H1 (cell line): ENCODE measurements around the gene AXIN2. TPM values are rescaled to one million over a fixed set of nuclear protein-coding genes. Genes with fewer than 3 reads are reported as not detected.

Experiments used
- CTCF ChIA-PET: fragments of 300-600 bp; sonication (Branson Sonifier 250); formaldehyde crosslinking; loops from one replicate; lab custom pipeline; 2021; ENCODE audit not compliant: partially characterized antibody; lab: Charles Lee
- POLR2A ChIA-PET: fragments of 300-600 bp; sonication (Branson Sonifier 250); formaldehyde crosslinking; loops from one replicate; lab custom pipeline; 2021; ENCODE audit warnings: inconsistent platforms; ENCODE audit not compliant: partially characterized antibody; lab: Charles Lee
- DNase-seq, 2 experiments: peaks; one replicate each; pipeline versions ENCODE4 v3.0.0 to v3.0.0-alpha.2; 2010 to 2022; ENCODE audit warnings: low spot score in 2 of 2, low read depth in 1 of 2, mixed read lengths in 1 of 2
- FAIRE-seq: peaks from 2 replicates; lab custom pipeline; 2011; peaks lifted over from hg19 to GRCh38; lab: Jason Lieb, UNC
- H2AFZ ChIP-seq: 2 replicates; pipeline ENCODE4 v1.8.1; 2012; ENCODE audit warnings: low read length, inconsistent platforms
- H2AK5ac ChIP-seq: 2 replicates; pipeline ENCODE4 v1.6.1; 2013; ENCODE audit warnings: low read depth, low read length
- H2BK120ac ChIP-seq: replicated peaks from 2 replicates; pipeline ENCODE3; 2013; ENCODE audit warnings: low read depth, low read length, inconsistent platforms
- H2BK12ac ChIP-seq: 2 replicates; pipeline ENCODE4 v1.6.1; 2013; ENCODE audit warnings: low read depth, low read length
- H2BK15ac ChIP-seq: 2 replicates; pipeline ENCODE4 v1.6.1; 2013; ENCODE audit warnings: low read length
- H2BK20ac ChIP-seq: 2 replicates; pipeline ENCODE4 v1.6.1; 2013; ENCODE audit warnings: low read length
- H2BK5ac ChIP-seq: 2 replicates; pipeline ENCODE4 v1.6.1; 2013; ENCODE audit warnings: low read depth, low read length
- H3K14ac ChIP-seq: 2 replicates; pipeline ENCODE4 v1.6.1; 2013; ENCODE audit warnings: inconsistent platforms; ENCODE audit not compliant: insufficient read length
- H3K18ac ChIP-seq: 2 replicates; pipeline ENCODE4 v1.6.1; 2013; ENCODE audit warnings: low read length; ENCODE audit errors: extremely low read depth
- H3K23ac ChIP-seq: 2 replicates; pipeline ENCODE4 v1.6.1; 2013; ENCODE audit warnings: inconsistent platforms; ENCODE audit not compliant: insufficient read length
- H3K23me2 ChIP-seq: 2 replicates; pipeline ENCODE4 v1.6.1; 2013; ENCODE audit warnings: low read depth, low read length
- H3K27ac ChIP-seq: 2 replicates; pipeline ENCODE4 v1.6.1; 2011; ENCODE audit warnings: low read depth, low read length, inconsistent platforms
- H3K27me3 ChIP-seq, 4 experiments: replicated peaks in 1 of 4; 1 replicate in 1 of 4; 2 replicates in 3 of 4; pipeline versions ENCODE4 v1.6.1 to v1.8.1; 2011 to 2013; ENCODE audit warnings: low read length in 3 of 4, mild to moderate bottlenecking in 3 of 4, inconsistent platforms in 2 of 4, mixed read lengths in 2 of 4, moderate library complexity in 1 of 4; ENCODE audit not compliant: control insufficient read depth in 3 of 4, insufficient read depth in 3 of 4; ENCODE audit errors: extremely low read depth in 1 of 4
- H3K36me3 ChIP-seq, 4 experiments: 2 replicates each; pipeline versions ENCODE4 v1.6.1 to v1.8.1; 2011 to 2013; ENCODE audit warnings: mild to moderate bottlenecking in 4 of 4, low read length in 3 of 4, moderate library complexity in 2 of 4, control low read depth in 1 of 4, inconsistent platforms in 1 of 4; ENCODE audit not compliant: insufficient read depth in 4 of 4, control insufficient read depth in 2 of 4
- H3K4ac ChIP-seq: replicated peaks from 2 replicates; pipeline ENCODE3; 2013; ENCODE audit warnings: low read length, low read depth, mixed read lengths, inconsistent platforms; ENCODE audit not compliant: insufficient read length
- H3K4me1 ChIP-seq, 4 experiments: replicated peaks in 1 of 4; 1 replicate in 1 of 4; 2 replicates in 3 of 4; pipeline versions ENCODE4 v1.6.1 to v1.8.1; 2011 to 2013; ENCODE audit warnings: low read length in 3 of 4, inconsistent platforms in 2 of 4, mixed read lengths in 1 of 4; ENCODE audit not compliant: insufficient read depth in 4 of 4, control insufficient read depth in 3 of 4
- H3K4me2 ChIP-seq, 2 experiments: 2 replicates each; pipeline versions ENCODE4 v1.6.1 to v1.8.1; 2011 to 2013; ENCODE audit warnings: low read depth in 2 of 2, low read length in 2 of 2, control low read depth in 1 of 2, inconsistent platforms in 1 of 2, mild to moderate bottlenecking in 1 of 2; ENCODE audit not compliant: insufficient read depth in 1 of 2
- H3K4me3 ChIP-seq, 4 experiments: fragments of 200-600, 300-600 bp in 1 of 4; sonication (generic), shearing (Covaris generic), sonication (Bioruptor Twin) in 1 of 4; 2 replicates each; pipeline versions ENCODE4 v1.5.1 to v1.8.1; 2011 to 2016; ENCODE audit warnings: low read length in 4 of 4, low read depth in 3 of 4, control low read depth in 2 of 4, inconsistent platforms in 2 of 4, mild to moderate bottlenecking in 2 of 4, mixed read lengths in 1 of 4, moderate library complexity in 1 of 4; ENCODE audit not compliant: insufficient read depth in 2 of 4; ENCODE audit errors: extremely low read depth in 1 of 4
- H3K56ac ChIP-seq: replicated peaks from 2 replicates; pipeline ENCODE3; 2013; ENCODE audit warnings: low read depth, mild to moderate bottlenecking, mixed read lengths, low read length, inconsistent platforms; ENCODE audit not compliant: insufficient read length
- H3K79me1 ChIP-seq: 2 replicates; pipeline ENCODE4 v1.6.1; 2013; ENCODE audit warnings: low read depth, low read length, control low read depth
- H3K79me2 ChIP-seq, 2 experiments: 2 replicates each; pipeline versions ENCODE4 v1.6.1 to v1.8.1; 2012 to 2013; ENCODE audit warnings: low read length in 2 of 2, mild to moderate bottlenecking in 2 of 2, inconsistent platforms in 1 of 2; ENCODE audit not compliant: insufficient read depth in 2 of 2, control insufficient read depth in 1 of 2
- H3K9ac ChIP-seq, 4 experiments: replicated peaks in 1 of 4; 1 replicate in 1 of 4; 2 replicates in 3 of 4; pipeline versions ENCODE4 v1.6.1 to v1.8.1; 2011 to 2013; ENCODE audit warnings: low read depth in 3 of 4, low read length in 3 of 4, control low read depth in 2 of 4, mild to moderate bottlenecking in 2 of 4, moderate library complexity in 2 of 4, inconsistent platforms in 1 of 4; ENCODE audit errors: extremely low read depth in 1 of 4
- H3K9me3 ChIP-seq, 2 experiments: 2 replicates each; pipeline versions ENCODE4 v1.6.1 to v1.8.1; 2012 to 2013; ENCODE audit warnings: mild to moderate bottlenecking in 2 of 2, moderate library complexity in 2 of 2, control low read depth in 1 of 2, inconsistent platforms in 1 of 2, low read depth in 1 of 2, low read length in 1 of 2, mixed read lengths in 1 of 2; ENCODE audit not compliant: insufficient read depth in 2 of 2
- H4K20me1 ChIP-seq, 2 experiments: replicated peaks in 1 of 2; 2 replicates each; pipeline versions ENCODE3 to v1.8.1; 2011 to 2013; ENCODE audit warnings: inconsistent platforms in 2 of 2, low read length in 2 of 2, mild to moderate bottlenecking in 1 of 2; ENCODE audit not compliant: insufficient read depth in 2 of 2, control insufficient read depth in 1 of 2
- H4K5ac ChIP-seq: 2 replicates; pipeline ENCODE4 v1.6.1; 2013; ENCODE audit warnings: low read length, low read depth, mixed read lengths, inconsistent platforms; ENCODE audit not compliant: insufficient read length
- H4K8ac ChIP-seq: 2 replicates; pipeline ENCODE4 v1.8.0; 2013; ENCODE audit warnings: mild to moderate bottlenecking, moderate library complexity, low read length, inconsistent platforms; ENCODE audit not compliant: insufficient read depth; ENCODE audit errors: extremely low read depth
- H4K91ac ChIP-seq: replicated peaks from 2 replicates; pipeline ENCODE3; 2013; ENCODE audit warnings: low read length, mixed read lengths, inconsistent platforms; ENCODE audit not compliant: insufficient read length
- ASH2L ChIP-seq: fragments of 200-600, 300-600 bp; sonication (generic); IDR thresholded peaks from one replicate; pipeline ENCODE4 v1.7.1; 2017; ENCODE audit warnings: low read length
- BACH1 ChIP-seq: IDR thresholded peaks from 2 replicates; pipeline ENCODE4 v1.6.1; 2012; ENCODE audit warnings: low read length, improper control_type of control experiment
- CEBPB ChIP-seq: IDR thresholded peaks from 2 replicates; pipeline ENCODE4 v1.6.1; 2012; ENCODE audit warnings: low read depth, low read length
- CHD2 ChIP-seq: IDR thresholded peaks from 2 replicates; pipeline ENCODE4 v1.6.1; 2012; ENCODE audit warnings: low read length, improper control_type of control experiment
- CTBP2 ChIP-seq: IDR thresholded peaks from 2 replicates; pipeline ENCODE4 v1.7.0; 2011; ENCODE audit warnings: borderline replicate concordance, mild to moderate bottlenecking, moderate library complexity, mixed read lengths, low read length; ENCODE audit not compliant: insufficient read depth, insufficient read length
- JUND ChIP-seq: IDR thresholded peaks from 2 replicates; pipeline ENCODE4 v1.6.1; 2011; ENCODE audit warnings: mild to moderate bottlenecking, improper control_type of control experiment, low read length
- KDM4A ChIP-seq: IDR thresholded peaks from one replicate; pipeline ENCODE4 v1.7.1; 2012; ENCODE audit warnings: low read depth, mild to moderate bottlenecking, moderate library complexity, low read length, inconsistent platforms; ENCODE audit not compliant: severe bottlenecking
- POLR2AphosphoS5 ChIP-seq: IDR thresholded peaks from 2 replicates; pipeline ENCODE4 v1.6.1; 2011; ENCODE audit warnings: low read depth, low read length
- RFX5 ChIP-seq: IDR thresholded peaks from 2 replicates; pipeline ENCODE4 v1.6.1; 2011; ENCODE audit warnings: low read depth, low read length, improper control_type of control experiment, borderline replicate concordance
- TEAD4 ChIP-seq: IDR thresholded peaks from 2 replicates; pipeline ENCODE4 v1.6.1; 2012; ENCODE audit warnings: low read depth, low read length, inconsistent platforms, mixed read lengths
- ZNF274 ChIP-seq: IDR thresholded peaks from 2 replicates; pipeline ENCODE4 v1.7.0; 2012; ENCODE audit warnings: low read length, borderline replicate concordance; ENCODE audit errors: extremely low read depth
- WGBS, 2 experiments: shearing (Covaris generic) in 1 of 2; methylation state at CpG; one replicate each; pipeline versions ENCODE4 v1.1.6 to v1.1.7; 2013 to 2015; ENCODE audit warnings: low lambda C conversion rate in 2 of 2, mixed read lengths in 2 of 2, inconsistent platforms in 1 of 2, low coverage in 1 of 2, missing lambda C conversion rate in 1 of 2; ENCODE audit not compliant: insufficient replicate concordance in 2 of 2, insufficient coverage in 1 of 2, insufficient read length in 1 of 2; ENCODE audit errors: extremely low coverage in 1 of 2, missing lambda C conversion rate in 1 of 2; 5-methylcytosine and 5-hydroxymethylcytosine counted together
- polyA plus RNA-seq, 7 experiments: library from polyadenylated mRNA; depleted of rRNA in 3 of 7; stranded (reverse) in 5 of 7; unstranded in 2 of 7; fragments of >200 nt in 5 of 7; fragments of 200-250 nt in 2 of 7; gene quantifications; 1 replicate in 5 of 7; 2 replicates in 1 of 7; 4 replicates in 1 of 7; pipeline versions ENCODE4 v1.2.1 to v1.2.3, GENCODE V29; 2011 to 2013; ENCODE audit warnings: missing spikeins in 2 of 7, mixed read lengths in 2 of 7
- total RNA-seq: library from RNA; stranded (reverse); fragmentation: NEBNext Ultra II Directional; extraction: Animal tissue kit (Norgen Biotek cat#: 25700); gene quantifications from 2 replicates; pipeline ENCODE4 v1.2.1, GENCODE V29; 2021

The AXIN2 gene
- total and polyA plus RNA-seq, 2 of the 8 experiments (the other 6 are each of a cell fraction or from before 2014, with no cell fraction given), result 17.7 to 33.4 TPM

- H3K36me3 ChIP-seq, result peaks cover 0 to 17% (median 12%) of the 10 kb centered on the region in 4 experiments; a peak in 5 of 8 replicates
- no peak overlapping the region for H4K91ac ChIP-seq
- H3K4me3 ChIP-seq, result peak overlapping the region; percentile 88 to 93 (median 91); a peak in 6 of 8 replicates
- peak overlapping the region; percentile 88 to 95; a peak in 3 of 4 replicates for H3K4me2 ChIP-seq
- no peak overlapping the region for H3K27ac ChIP-seq
- no peak overlapping the region for H3K23ac ChIP-seq
- H3K79me2 ChIP-seq, result peaks cover 0 to 30% of the 10 kb centered on the region in 2 experiments; a peak in 3 of 4 replicates
- H3K23me2 ChIP-seq, result peaks cover 12% of the 10 kb centered on the region
- no peak overlapping the region for H4K5ac ChIP-seq
- no peak overlapping the region for H2BK120ac ChIP-seq
- H2AFZ ChIP-seq, result no peak overlapping the region
- H3K4me1 ChIP-seq, result peaks cover 16 to 29% (median 23%) of the 10 kb centered on the region in 4 experiments
- H3K56ac ChIP-seq, result no peak overlapping the region
- H3K27me3 ChIP-seq, result peaks cover 0 to 7% (median 1%) of the 10 kb centered on the region in 4 experiments; a peak in 2 of 7 replicates
- peak overlapping the region; percentile 53; the same call in 1 of the 2 replicates for H3K18ac ChIP-seq
- H3K4ac ChIP-seq, result no peak overlapping the region
- WGBS, 2 experiments, result 48% methylated on average over 15 of the region's 15 CpGs; no CpG with 5 or more reads in 1 of the 2 experiments
- H3K14ac ChIP-seq, result no peak overlapping the region
- H4K20me1 ChIP-seq, result peaks cover 22 to 34% of the 10 kb centered on the region in 2 experiments
- POLR2A ChIA-PET, result interaction anchor here (0.8 to 2.3 kb wide), 8 partner anchors 12 to 418 kb away, joined by 3 to 22 read pairs (median 4); no protein-coding TSS in a partner anchor
- peak overlapping the region in 1 of 4 experiments; percentile 30; a peak in 1 of 7 replicates for H3K9ac ChIP-seq
- no peaks in the 10 kb centered on the region for H3K9me3 ChIP-seq
- H4K8ac ChIP-seq, result no peak overlapping the region
- CTCF ChIA-PET, result interaction anchor here (1.0 to 7.4 kb wide), 9 partner anchors 16 to 337 kb away, joined by 3 to 62 read pairs (median 4); no protein-coding TSS in a partner anchor
- H2BK20ac ChIP-seq, result no peak overlapping the region
- H2BK5ac ChIP-seq, result 0 out of 2 replicates have a peak overlapping the region, but pooled peaks have one; percentile 49
- FAIRE-seq (no peak), DNase-seq (no peak)
- no peak overlapping the region for H2BK15ac ChIP-seq
- H2BK12ac ChIP-seq, result peak overlapping the region; percentile 85
- H3K79me1 ChIP-seq, result peaks cover 12% of the 10 kb centered on the region; the same call in 1 of the 2 replicates
- TF ChIP-seq KDM4A (no peak), POLR2AphosphoS5 (no peak), CEBPB (no peak), CHD2 (no peak), CTBP2 (no peak), ASH2L (no peak), RFX5 (no peak), TEAD4 (no peak), JUND (no peak), BACH1 (no peak), ZNF274 (no peak)
- peak overlapping the region; percentile 66; the same call in 1 of the 2 replicates for H2AK5ac ChIP-seq
Measured at GRCh38 chr17:65558311-65558682, 3.2 kb downstream of the AXIN2 start.
